NT2/D1 (cell line): ENCODE results near the gene FBRSL1.

Source experiments
- SUZ12 ChIP-seq: IDR thresholded peaks from 2 replicates; pipeline ENCODE4 v1.6.1; 2011; ENCODE audit not compliant: insufficient read length, insufficient read depth; ENCODE audit errors: extremely low read depth
- YY1 ChIP-seq: IDR thresholded peaks from 2 replicates; pipeline ENCODE4 v1.6.1; 2011; ENCODE audit not compliant: insufficient read length, insufficient read depth
- ZNF274 ChIP-seq: IDR thresholded peaks from 2 replicates; pipeline ENCODE4 v1.6.1; 2011; ENCODE audit warnings: mild to moderate bottlenecking, low read depth, low read length

DNA sequence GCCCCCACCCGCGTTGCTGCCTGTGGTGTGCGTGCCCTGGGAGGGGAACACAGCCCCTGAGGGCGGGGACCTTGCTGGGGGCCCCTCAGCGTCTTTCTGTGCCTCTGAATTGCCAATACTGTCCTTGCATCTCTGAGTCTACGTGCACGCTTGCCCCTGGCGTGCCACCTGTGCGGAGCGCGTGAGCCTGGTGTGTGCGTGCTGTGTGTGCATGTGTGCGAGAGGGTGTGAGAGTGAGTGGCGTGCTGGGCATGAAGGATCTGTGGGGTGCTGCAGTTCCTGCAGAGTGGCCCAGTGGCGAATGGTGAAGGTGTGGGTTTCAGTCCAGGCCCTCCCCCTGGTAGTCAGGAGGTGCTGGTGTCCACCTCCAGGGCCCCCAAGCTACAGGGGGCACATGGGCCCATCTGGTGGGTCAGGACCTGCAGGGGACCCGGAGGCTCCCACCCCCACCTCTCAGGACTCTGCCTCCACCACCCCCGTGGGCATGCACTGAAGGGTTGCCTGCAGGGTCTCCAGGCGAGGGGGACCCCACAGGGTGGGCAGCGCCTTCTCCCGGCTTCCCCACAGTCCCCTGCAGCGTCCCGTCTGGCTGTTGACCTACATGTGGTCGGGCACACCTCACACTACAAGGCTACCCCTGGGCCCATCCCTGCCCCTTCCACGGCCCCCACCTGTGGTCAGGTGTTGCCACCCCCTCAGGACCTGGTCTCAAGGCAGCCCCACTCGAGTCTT is 21.0 kb downstream of the FBRSL1 start:
- no peak for TF ChIP-seq ZNF274
- no peak for TF ChIP-seq YY1
- TF ChIP-seq SUZ12 = no peak
